ENCODE measurements around the gene IL18. TPM values are rescaled to one million over a fixed set of nuclear protein-coding genes. Genes with fewer than 3 reads are reported as not detected.

The IL18 gene
- total RNA-seq, 2 experiments from 2014 or later = not detected

GRCh38 chr11:112115386-112115785 is 48.5 kb downstream of the IL18 start:
- DNase-seq (no peak), ATAC-seq (no peak)
- Mint-ChIP-seq H3K4me3 (no peak overlapping the region), H3K27ac (no peak overlapping the region), H3K4me1 (ENCODE audit: low read depth) (peaks cover 13% of the 10 kb centered on the region), H3K9me3 (no peaks in the 10 kb centered on the region), H3K36me3 (ENCODE audit: low read depth) (peaks cover 2% of the 10 kb centered on the region), H3K27me3 (no peaks in the 10 kb centered on the region)
- ChIA-PET CTCF (interaction anchor here (1.0 to 5.4 kb wide), 8 partner anchors 11 to 168 kb away, joined by 3 to 34 read pairs (median 4); partner anchors contain the start of gene BCO2), POLR2A (no interaction called here)
- TF ChIP-seq, protein P1, sequence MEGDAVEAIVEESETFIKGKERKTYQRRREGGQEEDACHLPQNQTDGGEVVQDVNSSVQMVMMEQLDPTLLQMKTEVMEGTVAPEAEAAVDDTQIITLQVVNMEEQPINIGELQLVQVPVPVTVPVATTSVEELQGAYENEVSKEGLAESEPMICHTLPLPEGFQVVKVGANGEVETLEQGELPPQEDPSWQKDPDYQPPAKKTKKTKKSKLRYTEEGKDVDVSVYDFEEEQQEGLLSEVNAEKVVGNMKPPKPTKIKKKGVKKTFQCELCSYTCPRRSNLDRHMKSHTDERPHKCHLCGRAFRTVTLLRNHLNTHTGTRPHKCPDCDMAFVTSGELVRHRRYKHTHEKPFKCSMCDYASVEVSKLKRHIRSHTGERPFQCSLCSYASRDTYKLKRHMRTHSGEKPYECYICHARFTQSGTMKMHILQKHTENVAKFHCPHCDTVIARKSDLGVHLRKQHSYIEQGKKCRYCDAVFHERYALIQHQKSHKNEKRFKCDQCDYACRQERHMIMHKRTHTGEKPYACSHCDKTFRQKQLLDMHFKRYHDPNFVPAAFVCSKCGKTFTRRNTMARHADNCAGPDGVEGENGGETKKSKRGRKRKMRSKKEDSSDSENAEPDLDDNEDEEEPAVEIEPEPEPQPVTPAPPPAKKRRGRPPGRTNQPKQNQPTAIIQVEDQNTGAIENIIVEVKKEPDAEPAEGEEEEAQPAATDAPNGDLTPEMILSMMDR (IDR thresholded peaks at IDR 0.05) = no peak
- intact Hi-C loops (cut with micrococcal nuclease) = loop anchor here (10.0 kb wide), 1 partner anchor 169 kb away; no protein-coding TSS in a partner anchor

DNA sequence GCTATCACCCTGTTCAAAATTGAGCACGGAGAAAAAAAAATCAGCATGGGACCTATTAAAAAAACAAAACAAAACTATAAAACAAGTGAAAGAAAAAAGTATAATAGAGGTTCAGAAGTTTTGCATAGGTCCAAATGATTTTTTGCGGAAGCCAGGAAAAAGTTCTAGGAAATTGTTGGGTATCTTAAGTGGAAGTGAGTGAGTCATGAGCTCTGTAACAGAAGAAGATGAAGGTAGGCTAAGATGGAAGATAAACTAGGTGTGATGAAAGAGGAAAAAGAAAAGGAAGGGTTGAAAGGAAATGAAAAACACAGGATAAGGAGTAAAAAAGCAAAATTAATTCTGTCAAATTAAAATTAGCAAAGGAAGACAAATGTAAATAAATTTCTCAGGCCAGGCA is 49.4 kb downstream of the IL18 start:
- Mint-ChIP-seq H3K27ac (no peak overlapping the region), H3K4me3 (no peak overlapping the region), H3K36me3 (ENCODE audit: low read depth) (peaks cover 2% of the 10 kb centered on the region), H3K4me1 (ENCODE audit: low read depth) (peaks cover 11% of the 10 kb centered on the region), H3K9me3 (no peaks in the 10 kb centered on the region), H3K27me3 (no peaks in the 10 kb centered on the region)
- CTCF ChIA-PET = interaction anchor here (0.8 to 5.4 kb wide), 26 partner anchors 8 to 380 kb away, joined by 3 to 34 read pairs (median 4); partner anchors contain the start of genes BCO2, SDHD and TIMM8B
- TF ChIP-seq, protein P1 (IDR thresholded peaks at IDR 0.05) = no peak
- DNase-seq (no peak), ATAC-seq (no peak)
- POLR2A ChIA-PET = no interaction called here
- intact Hi-C loops (cut with micrococcal nuclease) = loop anchor here (5.0 to 10.0 kb wide), 2 partner anchors 63 to 170 kb away; partner anchors contain the start of gene BCO2

- Mint-ChIP-seq H3K9me3 (no peaks in the 10 kb centered on the region), H3K4me3 (no peak overlapping the region), H3K27me3 (no peaks in the 10 kb centered on the region), H3K4me1 (ENCODE audit: low read depth) (peaks cover 11% of the 10 kb centered on the region), H3K36me3 (ENCODE audit: low read depth) (peaks cover 2% of the 10 kb centered on the region), H3K27ac (no peak overlapping the region)
- intact Hi-C loops (cut with micrococcal nuclease) = loop anchor here (5.0 to 10.0 kb wide), 2 partner anchors 64 to 171 kb away; partner anchors contain the start of gene BCO2
- TF ChIP-seq, protein P1 (IDR thresholded peaks at IDR 0.05) = peak; percentile 86
- CTCF ChIA-PET = interaction anchor here (0.7 to 5.4 kb wide), 33 partner anchors 9 to 733 kb away, joined by 3 to 34 read pairs (median 4); partner anchors contain the start of genes BCO2, NKAPD1, PIH1D2 and SDHD
- POLR2A ChIA-PET = no interaction called here
- peak; percentile 73 for ATAC-seq
- DNase-seq = no peak
Observed at GRCh38 chr11:112113539-112114457, 50.1 kb downstream of the IL18 start.

GRCh38 chr11:112106070-112106469 is 57.8 kb downstream of the IL18 start:
- TF ChIP-seq, protein P1 (IDR thresholded peaks at IDR 0.05) = no peak
- DNase-seq = no peak
- Mint-ChIP-seq H3K4me1 (ENCODE audit: low read depth) (peaks cover 4% of the 10 kb centered on the region), H3K36me3 (ENCODE audit: low read depth) (no peaks in the 10 kb centered on the region), H3K27ac (no peak overlapping the region), H3K4me3 (no peak overlapping the region), H3K9me3 (no peaks in the 10 kb centered on the region), H3K27me3 (no peaks in the 10 kb centered on the region)
- intact Hi-C loops (cut with micrococcal nuclease) = no loop called here
- ChIA-PET POLR2A (no interaction called here), CTCF (interaction anchor here (1.6 to 5.6 kb wide), 2 partner anchors 10 to 69 kb away, joined by 4 to 34 read pairs; partner anchors contain the start of gene BCO2)
- ATAC-seq = no peak

DNA sequence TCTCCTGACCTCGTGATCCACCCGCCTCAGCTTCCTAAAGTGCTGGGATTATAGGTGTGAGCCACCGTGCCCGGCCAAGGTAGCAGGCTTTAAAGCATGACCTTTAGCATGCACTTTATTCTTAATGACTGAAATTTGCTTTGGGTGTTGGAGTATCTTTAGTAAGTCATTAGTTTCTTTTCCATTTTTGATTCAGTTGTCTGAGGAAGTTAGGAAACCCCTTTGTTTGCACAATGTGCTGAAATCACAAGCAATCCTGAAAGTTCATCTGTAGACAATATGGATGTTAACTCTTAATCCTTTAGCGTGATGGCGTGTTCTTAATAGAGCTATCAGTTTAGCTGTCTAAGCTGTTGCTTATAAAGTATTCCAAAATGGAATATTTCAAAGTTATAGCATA is 60.4 kb downstream of the IL18 start:
- Mint-ChIP-seq H3K27me3 (no peaks in the 10 kb centered on the region), H3K27ac (no peak overlapping the region), H3K4me3 (no peak overlapping the region), H3K4me1 (ENCODE audit: low read depth) (no peaks in the 10 kb centered on the region), H3K36me3 (ENCODE audit: low read depth) (peaks cover 2% of the 10 kb centered on the region), H3K9me3 (no peaks in the 10 kb centered on the region)
- POLR2A ChIA-PET = no interaction called here
- TF ChIP-seq, protein P1 (IDR thresholded peaks at IDR 0.05) = no peak
- CTCF ChIA-PET = interaction anchor here (1.1 to 5.6 kb wide), 2 partner anchors 9 to 12 kb away, joined by 3 to 34 read pairs; no protein-coding TSS in a partner anchor
- DNase-seq = no peak
- no peak for ATAC-seq
- intact Hi-C loops (cut with micrococcal nuclease) = no loop called here
